Esophagus muscularis mucosa (tissue), 4 donors: ENCODE data around the gene TFRC. TPM values are rescaled to one million over a fixed set of nuclear protein-coding genes. Genes with fewer than 3 reads are reported as not detected.

Source experiments
- DNase-seq: peaks from one replicate; pipeline ENCODE4 v3.0.0-alpha.2; 2017; ENCODE audit errors: extremely low spot score
- H3K27ac ChIP-seq, 4 donors: fragments of 200-600 bp; sonication (generic); replicated peaks in 1 of 4; 1 replicate in 3 of 4; 2 replicates in 1 of 4; pipeline ENCODE4 v1.5.1; 2016 to 2019; ENCODE audit warnings: mild to moderate bottlenecking in 1 of 4
- H3K27me3 ChIP-seq, 4 donors: fragments of 200-600 bp; sonication (generic); one replicate each; pipeline versions ENCODE4 v1.5.1 to v1.6.0; 2016 to 2019
- H3K36me3 ChIP-seq, 4 donors: fragments of 200-600 bp; sonication (generic); one replicate each; pipeline ENCODE4 v1.5.1; 2016 to 2019
- H3K4me1 ChIP-seq, 4 donors: fragments of 200-600 bp; sonication (generic); one replicate each; pipeline ENCODE4 v1.5.1; 2016 to 2019
- H3K4me3 ChIP-seq, 4 donors: fragments of 200-600 bp; sonication (generic); 1 replicate in 2 of 4; 2 replicates in 2 of 4; pipeline ENCODE4 v1.5.1; 2016 to 2019; ENCODE audit warnings: mild to moderate bottlenecking in 4 of 4, moderate library complexity in 1 of 4
- H3K9me3 ChIP-seq, 4 donors: fragments of 200-600 bp; sonication (generic); 1 replicate in 3 of 4; 2 replicates in 1 of 4; pipeline ENCODE4 v1.5.1; 2016 to 2019
- CTCF ChIP-seq, 3 experiments: fragments of 200-600 bp in 2 of 3; fragments of 450-650 bp in 1 of 3; sonication (generic) in 2 of 3; IDR thresholded peaks; one replicate each; pipeline ENCODE4 v1.5.1; 2017 to 2019; ENCODE audit warnings: antibody characterized with exemption in 3 of 3, mild to moderate bottlenecking in 2 of 3, moderate library complexity in 1 of 3
- EP300 ChIP-seq: sonication (generic); formaldehyde crosslinking; IDR thresholded peaks from one replicate; pipeline ENCODE4 v1.6.1; 2017; ENCODE audit warnings: antibody characterized with exemption
- POLR2A ChIP-seq: fragments of 450-650 bp; IDR thresholded peaks from one replicate; pipeline ENCODE4 v1.6.1; 2017; ENCODE audit warnings: antibody characterized with exemption, moderate library complexity, mild to moderate bottlenecking, low read depth
- POLR2AphosphoS5 ChIP-seq, 2 donors: sonication (generic); formaldehyde crosslinking; IDR thresholded peaks; one replicate each; pipeline ENCODE4 v1.6.1; 2017; ENCODE audit warnings: antibody characterized with exemption in 2 of 2
- WGBS: methylation state at CpG from one replicate; pipeline ENCODE4 v1.1.5; 2018; 5-methylcytosine and 5-hydroxymethylcytosine counted together
- intact Hi-C: fragments of 100-400 bp; cut with DNase I; formaldehyde crosslinking; loops from one replicate; pipeline ENCODE4 v1.15.1; 2023
- total RNA-seq, 4 donors: library from RNA; depleted of rRNA; stranded (reverse); fragments of >200 nt; gene quantifications; one replicate each; pipeline versions ENCODE4 v1.1.0 to v1.2.1, GENCODE V29; 2016

Gene TFRC
- total RNA-seq, 4 donors from 2014 or later: 47.5 to 81.3 (median 57.7) TPM

- 77% methylated on average over 6 of the region's 10 CpGs for whole genome bisulfite sequencing
- DNase-seq: no peak
- H3K9me3 ChIP-seq: no peaks in the 10 kb centered on the region
- intact Hi-C loops: no loop called here
- H3K27me3 ChIP-seq: no peaks in the 10 kb centered on the region
- H3K4me3 ChIP-seq: no peak overlapping the region
- no peaks in the 10 kb centered on the region for H3K4me1 ChIP-seq
- H3K36me3 ChIP-seq: peaks cover 92 to 100% (median 98%) of the 10 kb centered on the region in 4 donors
- no peak overlapping the region for H3K27ac ChIP-seq
- TF ChIP-seq CTCF (IDR thresholded peaks at IDR 0.05) (no peak), POLR2AphosphoS5 (IDR thresholded peaks at IDR 0.05) (no peak), POLR2A (no peak), EP300 (no peak)
These were observed 26.1 kb downstream of the TFRC start for GRCh38 chr3:196055683-196056270.

- intact Hi-C loops: no loop called here
- H3K9me3 ChIP-seq: no peaks in the 10 kb centered on the region
These were observed 26.6 kb downstream of the TFRC start for GRCh38 chr3:196055240-196055639.

GRCh38 chr3:196054661-196055060 is 27.2 kb downstream of the TFRC start:
- Histone ChIP-seq H3K9me3 (no peaks in the 10 kb centered on the region), H3K4me3 (no peak overlapping the region), H3K4me1 (no peaks in the 10 kb centered on the region), H3K36me3 (peaks cover 95 to 100% (median 98%) of the 10 kb centered on the region in 4 donors), H3K27me3 (no peaks in the 10 kb centered on the region), H3K27ac (no peak overlapping the region)
- 87% methylated on average over 10 of the region's 10 CpGs for WGBS
- DNase-seq: no peak
- intact Hi-C loops: no loop called here
- TF ChIP-seq POLR2AphosphoS5 (IDR thresholded peaks at IDR 0.05) (no peak), POLR2A (no peak), CTCF (IDR thresholded peaks at IDR 0.05) (no peak), EP300 (no peak)

More at GRCh38 chr3:196055240-196055639, 26.6 kb downstream of the TFRC start:
- Histone ChIP-seq H3K27me3 (no peaks in the 10 kb centered on the region), H3K4me3 (no peak overlapping the region), H3K4me1 (no peaks in the 10 kb centered on the region), H3K27ac (no peak overlapping the region), H3K36me3 (peaks cover 94 to 100% (median 99%) of the 10 kb centered on the region in 4 donors)
- TF ChIP-seq POLR2A (no peak), CTCF (IDR thresholded peaks at IDR 0.05) (no peak), EP300 (no peak), POLR2AphosphoS5 (IDR thresholded peaks at IDR 0.05) (no peak)
- 94% methylated on average over 8 of the region's 8 CpGs for WGBS
- no peak for DNase-seq

GRCh38 chr3:196053487-196053886 is 28.4 kb downstream of the TFRC start:
- intact Hi-C loops: no loop called here

More at GRCh38 chr3:196053487-196053886, 28.4 kb downstream of the TFRC start:
- H3K9me3 ChIP-seq: no peaks in the 10 kb centered on the region
- H3K4me3 ChIP-seq: no peak overlapping the region
- H3K36me3 ChIP-seq: peaks cover 86 to 100% (median 96%) of the 10 kb centered on the region in 4 donors
- TF ChIP-seq EP300 (no peak), POLR2A (no peak), CTCF (IDR thresholded peaks at IDR 0.05) (no peak), POLR2AphosphoS5 (IDR thresholded peaks at IDR 0.05) (no peak)
- no peak overlapping the region for H3K27ac ChIP-seq
- no peaks in the 10 kb centered on the region for H3K4me1 ChIP-seq
- no peak for DNase-seq
- H3K27me3 ChIP-seq: no peaks in the 10 kb centered on the region
- WGBS: 95% methylated on average over 7 of the region's 7 CpGs
